ENCODE measurements around the gene RBFOX1. TPM values are rescaled to one million over a fixed set of nuclear protein-coding genes. Genes with fewer than 3 reads are reported as not detected.

The RBFOX1 gene
- total and polyA plus RNA-seq, 11 donors, result 13.4 to 68.1 (median 48.2) TPM

DNA sequence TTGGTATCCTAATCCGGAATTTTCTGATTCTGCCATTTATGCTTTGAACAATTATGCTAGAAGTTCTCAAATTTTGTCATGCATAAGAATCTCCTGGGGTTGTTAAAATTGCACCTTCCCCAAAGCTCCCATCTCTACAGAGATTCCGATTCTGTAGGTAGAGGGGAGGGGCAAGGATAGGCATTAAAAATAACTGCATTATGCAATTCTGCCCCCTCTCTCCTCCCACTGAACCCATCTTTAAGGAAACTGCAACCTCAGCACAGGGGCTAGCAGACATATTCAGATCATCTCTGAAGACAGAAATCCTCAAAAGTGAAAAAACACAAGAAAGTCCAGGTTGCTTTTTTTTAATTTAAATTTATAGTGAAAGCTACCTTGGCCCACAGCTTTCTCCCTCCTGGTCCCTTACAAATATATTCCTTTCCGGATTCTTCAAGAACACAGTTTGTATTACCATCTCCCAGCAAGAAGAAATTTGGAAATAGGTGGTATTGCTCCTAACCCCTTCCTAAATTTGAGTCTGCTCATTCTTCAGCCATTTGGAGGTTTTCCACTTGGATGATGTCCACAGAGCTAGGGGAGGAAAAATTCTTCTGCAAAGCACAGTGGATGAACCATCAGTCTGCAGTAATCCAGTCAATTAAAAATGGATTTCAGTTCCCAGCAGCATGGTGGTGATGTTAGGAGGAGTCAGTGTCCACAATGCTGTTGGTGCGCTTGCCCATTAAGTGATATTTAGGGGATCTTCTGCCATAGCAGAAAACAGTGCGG is 67.7 kb downstream of the RBFOX1 start:
- DNase-seq, result no peak
- Histone ChIP-seq H3K4me3 (no peak overlapping the region), H3K27me3 (no peaks in the 10 kb centered on the region), H3K27ac (no peak overlapping the region), H3K4me1 (peaks cover 0 to 12% (median 0%) of the 10 kb centered on the region in 12 donors), H3K9me3 (no peaks in the 10 kb centered on the region), H3K36me3 (no peaks in the 10 kb centered on the region)
- intact Hi-C loops (cut with DNase I), result loop anchor here in 3 of 10 donors (10.0 kb wide), 2 partner anchors 76 to 214 kb away; no protein-coding TSS in a partner anchor
- no peak for TF ChIP-seq POLR2A (IDR thresholded peaks at IDR 0.05)
- TF ChIP-seq, protein P1, sequence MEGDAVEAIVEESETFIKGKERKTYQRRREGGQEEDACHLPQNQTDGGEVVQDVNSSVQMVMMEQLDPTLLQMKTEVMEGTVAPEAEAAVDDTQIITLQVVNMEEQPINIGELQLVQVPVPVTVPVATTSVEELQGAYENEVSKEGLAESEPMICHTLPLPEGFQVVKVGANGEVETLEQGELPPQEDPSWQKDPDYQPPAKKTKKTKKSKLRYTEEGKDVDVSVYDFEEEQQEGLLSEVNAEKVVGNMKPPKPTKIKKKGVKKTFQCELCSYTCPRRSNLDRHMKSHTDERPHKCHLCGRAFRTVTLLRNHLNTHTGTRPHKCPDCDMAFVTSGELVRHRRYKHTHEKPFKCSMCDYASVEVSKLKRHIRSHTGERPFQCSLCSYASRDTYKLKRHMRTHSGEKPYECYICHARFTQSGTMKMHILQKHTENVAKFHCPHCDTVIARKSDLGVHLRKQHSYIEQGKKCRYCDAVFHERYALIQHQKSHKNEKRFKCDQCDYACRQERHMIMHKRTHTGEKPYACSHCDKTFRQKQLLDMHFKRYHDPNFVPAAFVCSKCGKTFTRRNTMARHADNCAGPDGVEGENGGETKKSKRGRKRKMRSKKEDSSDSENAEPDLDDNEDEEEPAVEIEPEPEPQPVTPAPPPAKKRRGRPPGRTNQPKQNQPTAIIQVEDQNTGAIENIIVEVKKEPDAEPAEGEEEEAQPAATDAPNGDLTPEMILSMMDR (IDR thresholded peaks at IDR 0.05), result no peak
- no peak for ATAC-seq
- 50 to 81% (median 59%) methylated on average over 5 of the region's 5 CpGs for WGBS, 4 donors

DNA sequence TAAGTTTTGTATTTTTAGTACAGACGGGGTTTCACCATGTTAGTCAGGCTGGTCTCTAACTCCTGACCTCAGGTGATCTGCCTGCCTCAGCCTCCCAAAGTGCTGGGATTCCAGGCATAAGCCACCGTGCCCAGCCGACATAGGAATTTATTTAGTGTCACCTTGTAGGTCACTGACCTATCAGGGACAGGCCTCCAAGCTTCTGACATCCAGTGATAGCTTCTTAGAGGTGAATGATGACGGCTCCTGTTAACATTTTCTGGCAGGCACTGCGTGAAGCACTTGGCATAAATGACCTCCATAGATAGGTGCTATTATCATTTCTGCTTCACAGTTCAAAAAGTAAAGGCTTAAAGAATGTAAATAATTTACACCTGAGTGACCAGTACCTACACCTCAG is 71.6 kb downstream of the RBFOX1 start:
- 21 to 33% (median 24%) methylated on average over 5 of the region's 5 CpGs for WGBS, 4 donors
- no peaks in the 10 kb centered on the region for H3K36me3 ChIP-seq
- no peaks in the 10 kb centered on the region for H3K27me3 ChIP-seq
- intact Hi-C loops (cut with DNase I), result loop anchor here in 4 of 10 donors (2.0 to 10.0 kb wide), 3 partner anchors 71 to 211 kb away; partner anchors contain the start of gene RBFOX1 (in 1 of the 4)
- peaks cover 0 to 3% (median 0%) of the 10 kb centered on the region in 12 donors for H3K9me3 ChIP-seq
- TF ChIP-seq, protein P1 (IDR thresholded peaks at IDR 0.05), result no peak
- no peak for TF ChIP-seq POLR2A (IDR thresholded peaks at IDR 0.05)
- H3K27ac ChIP-seq, result no peak overlapping the region
- H3K4me1 ChIP-seq, result peaks cover 0 to 17% (median 0%) of the 10 kb centered on the region in 12 donors
- H3K4me3 ChIP-seq, result no peak overlapping the region
- peak in 3 of 4 donors; percentile 19 to 52 (median 20) for ATAC-seq
- no peak for DNase-seq

DNA sequence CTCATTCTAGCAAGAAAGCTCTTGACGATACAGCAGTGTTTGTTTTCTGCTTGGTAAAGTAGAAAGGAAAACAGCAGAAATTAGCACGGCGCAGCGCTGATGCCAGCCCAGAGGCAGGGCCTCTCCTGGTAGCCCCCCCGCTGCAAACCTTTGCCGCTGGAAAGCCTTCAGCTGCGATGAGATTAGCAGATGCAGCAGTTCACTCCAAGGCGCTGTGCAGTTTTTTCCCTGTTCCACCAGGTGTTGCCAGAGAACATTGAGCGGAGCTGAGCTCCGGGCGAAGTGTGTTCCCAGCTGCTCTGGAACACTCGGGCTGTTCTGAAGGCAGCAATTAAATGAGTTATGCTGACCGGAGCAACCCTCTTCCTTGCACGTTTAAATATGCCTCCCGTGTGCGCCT is 72.5 kb downstream of the RBFOX1 start:
- H3K4me3 ChIP-seq, result peak overlapping the region in 3 of 12 donors; percentile 11 to 27 (median 26)
- H3K9me3 ChIP-seq, result peaks cover 0 to 3% (median 0%) of the 10 kb centered on the region in 12 donors

More for the DNA sequence above, 72.5 kb downstream of the RBFOX1 start:
- no peak for TF ChIP-seq POLR2A (IDR thresholded peaks at IDR 0.05)
- TF ChIP-seq, protein P1 (IDR thresholded peaks at IDR 0.05), result peak in 11 of 12 donors; percentile 21 to 62 (median 46)
- 30 to 35% (median 30%) methylated on average over 13 to 16 of the region's 16 CpGs for WGBS, 4 donors
- Histone ChIP-seq H3K4me1 (peaks cover 0 to 21% (median 0%) of the 10 kb centered on the region in 12 donors), H3K36me3 (no peaks in the 10 kb centered on the region), H3K27ac (peak overlapping the region in 3 of 12 donors; percentile 8 to 56 (median 39)), H3K27me3 (no peaks in the 10 kb centered on the region)
- ATAC-seq (peak; percentile 92 to 95 (median 94)), DNase-seq (peak; percentile 47 to 81 (median 66))
- intact Hi-C loops (cut with DNase I), result loop anchor here in 5 of 10 donors (2.0 to 10.0 kb wide), 4 partner anchors 72 to 767 kb away; partner anchors contain the start of gene RBFOX1 (in 1 of the 5)

All from heart left ventricle (tissue), 16 donors.